H1 (cell line): ENCODE results near the gene MMP8.

Experiments
- BRCA1 ChIP-seq: IDR thresholded peaks from 2 replicates; pipeline ENCODE4 v1.6.1; 2012; ENCODE audit warnings: low read depth, low read length, improper control_type of control experiment
- CREB1 ChIP-seq: IDR thresholded peaks from 2 replicates; pipeline ENCODE4 v1.6.1; 2012; ENCODE audit warnings: inconsistent platforms
- EZH2 ChIP-seq: fragments of 200-600 bp; sonication (generic); IDR thresholded peaks from 2 replicates; pipeline ENCODE4 v1.7.1; 2012; ENCODE audit warnings: low read depth, mild to moderate bottlenecking, moderate library complexity, low read length, inconsistent platforms; ENCODE audit not compliant: severe bottlenecking
- GABPA ChIP-seq: IDR thresholded peaks from 2 replicates; pipeline ENCODE4 v1.6.1; 2011; ENCODE audit warnings: mild to moderate bottlenecking, low read length, moderate library complexity, borderline replicate concordance; ENCODE audit not compliant: insufficient read depth
- MAFK ChIP-seq: IDR thresholded peaks from 2 replicates; pipeline ENCODE4 v1.6.1; 2012; ENCODE audit warnings: low read depth, mild to moderate bottlenecking, improper control_type of control experiment, low read length
- NRF1 ChIP-seq: IDR thresholded peaks from 2 replicates; pipeline ENCODE4 v1.6.1; 2011; ENCODE audit warnings: mild to moderate bottlenecking, low read depth, low read length, improper control_type of control experiment
- POLR2A ChIP-seq, 2 experiments: IDR thresholded peaks; 1 replicate in 1 of 2; 2 replicates in 1 of 2; pipeline ENCODE4 v1.6.1; 2011; ENCODE audit warnings: low read depth in 2 of 2, low read length in 2 of 2, mild to moderate bottlenecking in 2 of 2; ENCODE audit errors: control extremely low read depth in 1 of 2
- POLR2AphosphoS5 ChIP-seq: IDR thresholded peaks from 2 replicates; pipeline ENCODE4 v1.6.1; 2011; ENCODE audit warnings: low read depth, low read length
- POU5F1 ChIP-seq: IDR thresholded peaks from 2 replicates; pipeline ENCODE4 v1.6.1; 2011; ENCODE audit warnings: low read depth, mild to moderate bottlenecking, low read length, moderate library complexity
- TCF12 ChIP-seq: IDR thresholded peaks from 2 replicates; pipeline ENCODE4 v1.6.1; 2011; ENCODE audit warnings: low read depth, mild to moderate bottlenecking, low read length
- ZNF274 ChIP-seq: IDR thresholded peaks from 2 replicates; pipeline ENCODE4 v1.7.0; 2012; ENCODE audit warnings: low read length, borderline replicate concordance; ENCODE audit errors: extremely low read depth
- TF ChIP-seq, protein P1 (sequence below), 3 experiments: IDR thresholded peaks; 1 replicate in 2 of 3; 2 replicates in 1 of 3; pipeline versions ENCODE4 v1.5.1 to v1.6.1; 2011; ENCODE audit warnings: low read length in 3 of 3, mild to moderate bottlenecking in 3 of 3, inconsistent platforms in 2 of 3, low read depth in 1 of 3, moderate library complexity in 1 of 3; ENCODE audit not compliant: insufficient read depth in 1 of 3; ENCODE audit errors: control extremely low read depth in 1 of 3
- TF ChIP-seq, protein P2 (sequence below): IDR thresholded peaks from 2 replicates; pipeline ENCODE4 v1.6.1; 2012; ENCODE audit warnings: inconsistent platforms
- TF ChIP-seq, protein P3 (sequence below): IDR thresholded peaks from 2 replicates; pipeline ENCODE4 v1.6.1; 2011; ENCODE audit warnings: low read length, improper control_type of control experiment

- no peak for TF ChIP-seq NRF1
- TF ChIP-seq, protein P1, sequence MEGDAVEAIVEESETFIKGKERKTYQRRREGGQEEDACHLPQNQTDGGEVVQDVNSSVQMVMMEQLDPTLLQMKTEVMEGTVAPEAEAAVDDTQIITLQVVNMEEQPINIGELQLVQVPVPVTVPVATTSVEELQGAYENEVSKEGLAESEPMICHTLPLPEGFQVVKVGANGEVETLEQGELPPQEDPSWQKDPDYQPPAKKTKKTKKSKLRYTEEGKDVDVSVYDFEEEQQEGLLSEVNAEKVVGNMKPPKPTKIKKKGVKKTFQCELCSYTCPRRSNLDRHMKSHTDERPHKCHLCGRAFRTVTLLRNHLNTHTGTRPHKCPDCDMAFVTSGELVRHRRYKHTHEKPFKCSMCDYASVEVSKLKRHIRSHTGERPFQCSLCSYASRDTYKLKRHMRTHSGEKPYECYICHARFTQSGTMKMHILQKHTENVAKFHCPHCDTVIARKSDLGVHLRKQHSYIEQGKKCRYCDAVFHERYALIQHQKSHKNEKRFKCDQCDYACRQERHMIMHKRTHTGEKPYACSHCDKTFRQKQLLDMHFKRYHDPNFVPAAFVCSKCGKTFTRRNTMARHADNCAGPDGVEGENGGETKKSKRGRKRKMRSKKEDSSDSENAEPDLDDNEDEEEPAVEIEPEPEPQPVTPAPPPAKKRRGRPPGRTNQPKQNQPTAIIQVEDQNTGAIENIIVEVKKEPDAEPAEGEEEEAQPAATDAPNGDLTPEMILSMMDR (IDR thresholded peaks at IDR 0.05; ENCODE audit: control extremely low read depth in 1 of 3, insufficient read depth in 1 of 3, low read depth in 1 of 3, low read length in 3 of 3) = no peak
- TF ChIP-seq ZNF274 = no peak
- no peak for TF ChIP-seq BRCA1
- no peak for TF ChIP-seq MAFK
- no peak for TF ChIP-seq CREB1
- no peak for TF ChIP-seq EZH2
- no peak for TF ChIP-seq POLR2A (IDR thresholded peaks at IDR 0.05; ENCODE audit: control extremely low read depth in 1 of 2, low read depth in 2 of 2, low read length in 2 of 2)
- TF ChIP-seq, protein P2, sequence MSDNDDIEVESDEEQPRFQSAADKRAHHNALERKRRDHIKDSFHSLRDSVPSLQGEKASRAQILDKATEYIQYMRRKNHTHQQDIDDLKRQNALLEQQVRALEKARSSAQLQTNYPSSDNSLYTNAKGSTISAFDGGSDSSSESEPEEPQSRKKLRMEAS = no peak
- TF ChIP-seq GABPA = no peak
- TF ChIP-seq POLR2AphosphoS5 = no peak
- TF ChIP-seq, protein P3, sequence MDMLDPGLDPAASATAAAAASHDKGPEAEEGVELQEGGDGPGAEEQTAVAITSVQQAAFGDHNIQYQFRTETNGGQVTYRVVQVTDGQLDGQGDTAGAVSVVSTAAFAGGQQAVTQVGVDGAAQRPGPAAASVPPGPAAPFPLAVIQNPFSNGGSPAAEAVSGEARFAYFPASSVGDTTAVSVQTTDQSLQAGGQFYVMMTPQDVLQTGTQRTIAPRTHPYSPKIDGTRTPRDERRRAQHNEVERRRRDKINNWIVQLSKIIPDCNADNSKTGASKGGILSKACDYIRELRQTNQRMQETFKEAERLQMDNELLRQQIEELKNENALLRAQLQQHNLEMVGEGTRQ = no peak
- TF ChIP-seq POU5F1 = no peak
- no peak for TF ChIP-seq TCF12
Observed at GRCh38 chr11:102770191-102770590, 45.4 kb upstream of the MMP8 start.
